HG03520 (cell line): ENCODE measurements around the gene IQCE.

Experiments used
- ATAC-seq: cut with Tn5 transposase; IDR thresholded peaks from one replicate; pipeline ENCODE4 v1.9.1; 2021; ENCODE audit warnings: mild to moderate bottlenecking, moderate library complexity; ENCODE audit not compliant: unreplicated experiment

IQCE gene

GRCh38 chr7:2641406-2642393 is 82.9 kb downstream of the IQCE start:
- no peak for ATAC-seq

DNA sequence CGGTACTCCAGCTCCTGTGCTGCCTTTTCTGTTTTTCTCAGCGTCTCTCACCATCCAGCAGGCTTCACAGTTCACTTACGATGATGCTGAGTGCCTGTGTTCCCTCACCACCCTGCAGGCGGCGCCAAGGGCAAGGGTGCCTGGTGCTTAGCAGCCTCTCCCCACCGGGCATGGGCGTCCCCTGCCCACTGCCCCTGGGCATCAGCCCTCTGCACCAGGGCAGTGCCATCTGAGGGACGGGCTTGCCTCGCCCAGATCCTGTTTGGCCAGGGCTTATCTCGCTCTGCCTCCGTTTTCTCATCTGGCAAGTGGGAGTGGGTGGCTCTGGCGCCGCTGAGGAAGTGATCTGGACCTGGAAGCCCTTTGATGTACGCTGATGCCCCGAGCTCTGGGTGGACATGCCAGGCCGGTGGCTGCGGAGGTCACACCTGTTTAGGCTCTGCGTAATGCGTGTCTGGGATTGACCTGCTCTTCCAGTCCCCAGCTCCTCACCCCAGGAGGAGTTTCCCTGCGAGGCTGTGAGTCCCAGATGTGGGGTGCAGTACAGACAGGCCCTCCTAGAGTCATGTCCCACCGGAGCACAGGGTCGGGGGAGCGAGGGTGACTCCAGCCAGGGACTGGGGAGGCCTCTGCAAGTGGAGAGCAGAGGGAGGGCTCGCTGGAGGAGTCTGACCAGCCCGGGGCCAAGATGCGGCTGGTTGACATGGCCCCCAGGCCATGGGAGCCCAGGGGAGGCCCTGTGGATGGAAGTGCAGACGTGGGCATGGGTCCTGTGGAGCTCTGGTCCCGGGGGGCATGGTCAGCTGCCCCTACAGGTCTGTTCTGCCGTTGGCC is 84.8 kb downstream of the IQCE start:
- ATAC-seq, result no peak

DNA sequence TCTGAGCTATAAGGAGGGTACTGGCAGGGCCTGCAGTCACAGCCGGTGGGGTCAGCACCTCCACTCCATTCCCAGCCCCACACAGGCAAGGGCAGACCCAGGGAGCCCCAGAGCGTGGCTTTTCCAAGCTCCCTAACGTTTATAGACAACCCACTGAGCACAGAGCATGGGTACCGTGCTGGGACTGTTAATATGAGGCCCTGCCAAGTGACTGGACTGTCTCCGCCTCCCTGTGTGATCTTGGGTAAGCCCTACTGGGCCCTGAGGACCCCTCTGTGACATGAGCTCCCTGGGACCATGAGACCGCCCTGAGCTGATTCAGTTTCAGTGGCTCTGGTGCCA is 85.4 kb downstream of the IQCE start:
- ATAC-seq, result no peak

DNA sequence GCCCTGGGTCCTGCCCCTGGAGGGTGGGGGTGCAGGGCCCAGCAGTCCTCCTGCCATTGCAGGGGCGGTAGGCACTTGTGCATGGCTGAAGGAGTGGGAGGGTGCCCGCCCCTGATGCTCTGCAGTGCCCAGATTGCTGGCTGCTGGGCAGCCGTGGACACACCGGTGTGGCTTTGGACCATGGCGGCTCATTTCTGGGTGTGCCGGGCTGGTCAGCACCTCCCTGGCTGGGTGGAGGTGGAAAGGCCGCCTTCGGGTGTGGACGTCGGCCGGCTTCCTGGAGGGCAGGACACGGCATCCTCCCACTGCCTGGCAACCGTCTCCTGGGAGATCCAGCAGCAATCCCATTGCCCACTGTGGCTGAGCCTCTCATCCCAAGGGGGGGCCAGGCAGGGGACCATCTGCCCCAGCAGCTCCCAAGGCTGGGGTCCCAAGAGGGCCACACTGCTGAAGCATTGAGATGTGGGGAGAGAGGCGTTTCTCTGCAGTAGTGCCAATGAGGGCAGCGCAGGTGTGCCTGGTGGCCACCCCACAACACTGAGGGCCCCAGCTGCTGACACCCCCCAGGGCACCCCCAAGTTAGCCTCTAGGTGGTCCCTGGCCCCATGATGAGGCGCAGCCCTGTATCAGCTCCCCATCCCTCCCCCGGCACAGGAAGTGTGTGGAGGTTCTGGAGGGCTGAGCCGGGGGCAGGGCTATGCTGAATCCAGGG is 85.9 kb downstream of the IQCE start:
- ATAC-seq, result no peak

DNA sequence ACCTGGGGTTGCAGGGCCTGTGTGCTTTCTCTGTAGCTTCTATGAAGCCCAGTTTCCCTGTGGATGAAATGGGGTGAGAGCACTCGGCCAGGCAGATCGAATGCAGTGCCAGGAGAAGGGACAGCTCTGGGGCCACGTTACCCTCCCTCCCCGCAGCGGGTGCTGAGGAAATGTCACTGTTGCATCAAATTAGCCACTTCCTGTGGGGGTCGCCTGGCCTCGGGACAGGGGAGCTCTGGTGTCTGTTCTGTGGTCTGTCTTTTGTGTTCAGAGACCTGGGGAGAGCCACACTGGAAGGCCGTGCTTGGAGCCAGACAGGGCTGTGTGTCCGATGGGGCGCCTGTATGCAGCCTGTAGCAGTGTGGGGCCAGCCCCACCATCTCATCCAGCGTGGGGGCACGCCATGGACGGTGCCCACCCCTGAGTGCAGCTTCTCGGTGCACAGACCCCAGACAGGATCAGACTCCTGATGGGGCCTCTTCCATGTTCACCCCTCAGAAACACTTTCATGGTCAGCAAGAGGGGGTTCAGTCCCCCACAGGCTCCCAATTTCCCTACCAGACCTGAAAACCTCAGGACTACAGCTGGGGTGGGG is 86.6 kb downstream of the IQCE start:
- ATAC-seq, result no peak

GRCh38 chr7:2646336-2646679 is 87.5 kb downstream of the IQCE start:
- ATAC-seq, result no peak

GRCh38 chr7:2646680-2647571 is 88.1 kb downstream of the IQCE start:
- no peak for ATAC-seq

GRCh38 chr7:2647594-2648172 is 88.9 kb downstream of the IQCE start:
- ATAC-seq, result no peak

DNA sequence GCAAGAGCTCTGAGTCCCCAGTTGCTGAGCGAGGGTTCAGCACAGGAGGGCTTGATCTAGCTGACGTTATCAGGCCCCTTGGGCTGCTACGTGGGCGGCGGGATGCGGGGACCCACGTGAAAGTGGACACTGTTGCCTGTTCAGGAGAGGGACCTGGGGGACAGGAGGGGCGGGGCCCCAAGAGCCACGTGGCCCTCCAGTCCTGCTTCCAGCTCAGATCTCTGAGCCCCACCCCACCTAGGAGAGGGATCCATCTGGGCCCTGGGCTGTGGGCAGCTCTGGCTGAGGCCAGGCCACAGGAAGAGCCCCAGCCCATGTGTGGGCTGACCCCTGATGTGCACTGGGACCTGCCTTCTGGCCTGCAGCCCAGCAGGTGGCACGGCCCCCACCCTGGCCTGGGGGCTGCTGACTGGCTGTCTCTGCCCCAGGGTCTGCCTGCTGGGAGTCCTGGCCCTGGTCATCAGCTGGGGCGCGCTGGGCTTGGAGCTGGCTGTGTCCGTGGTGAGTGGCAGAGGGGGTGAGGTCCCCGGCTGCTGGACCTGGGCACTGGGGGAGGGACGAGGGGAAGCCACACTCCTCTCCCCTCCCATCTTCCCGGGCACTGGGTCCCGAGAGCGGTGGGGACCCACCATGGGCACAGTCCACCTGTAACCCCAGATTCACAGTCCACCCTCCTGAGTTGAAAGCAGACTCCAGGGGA is 90.5 kb downstream of the IQCE start:
- ATAC-seq, result no peak

DNA sequence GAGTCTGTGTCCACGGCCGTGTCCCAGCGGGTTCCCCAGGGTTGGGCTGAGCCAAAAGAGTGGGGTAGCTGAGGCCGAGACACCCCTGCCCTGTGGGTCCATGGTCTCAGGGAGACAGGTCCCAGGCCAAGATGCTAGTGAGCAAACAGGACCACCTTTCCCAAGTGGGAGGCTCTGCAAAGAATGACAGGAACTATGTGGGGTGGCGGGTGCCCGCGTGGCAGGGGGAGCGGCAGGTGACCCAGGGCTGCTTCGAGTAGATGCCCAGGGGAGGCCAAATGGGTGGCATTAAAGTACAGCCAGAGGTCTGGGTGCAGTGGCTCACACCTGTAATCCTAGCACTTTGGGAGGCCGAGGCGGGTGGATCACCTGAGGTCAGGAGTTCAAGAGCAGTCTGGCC is 91.2 kb downstream of the IQCE start:
- ATAC-seq, result no peak

GRCh38 chr7:2650451-2650850 is 91.7 kb downstream of the IQCE start:
- no peak for ATAC-seq

DNA sequence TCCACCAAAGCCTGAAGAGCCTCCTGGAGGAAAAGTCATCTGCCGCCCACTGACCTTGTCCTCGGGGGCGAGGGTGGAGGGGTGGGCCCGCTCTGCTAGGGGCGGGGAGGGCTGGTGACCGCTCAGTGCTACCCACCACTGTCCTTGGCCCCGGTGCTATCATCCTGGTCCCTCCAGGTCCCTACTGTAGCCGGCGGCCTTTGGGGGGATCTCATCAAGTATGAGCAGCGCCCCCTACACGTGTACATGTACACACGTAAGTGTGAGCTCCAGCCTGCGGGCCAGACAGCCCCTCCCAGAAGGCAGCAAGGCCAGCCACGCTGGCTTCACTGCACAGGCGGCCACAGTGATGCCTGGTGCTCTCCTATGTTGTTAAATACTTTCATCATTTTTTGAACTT is 92.6 kb downstream of the IQCE start:
- no peak for ATAC-seq

- no peak for ATAC-seq
Measured at GRCh38 chr7:2651847-2652735, 93.3 kb downstream of the IQCE start.

GRCh38 chr7:2652736-2653060 is 93.9 kb downstream of the IQCE start:
- no peak for ATAC-seq

GRCh38 chr7:2654059-2654458 is 95.3 kb downstream of the IQCE start:
- ATAC-seq, result no peak

DNA sequence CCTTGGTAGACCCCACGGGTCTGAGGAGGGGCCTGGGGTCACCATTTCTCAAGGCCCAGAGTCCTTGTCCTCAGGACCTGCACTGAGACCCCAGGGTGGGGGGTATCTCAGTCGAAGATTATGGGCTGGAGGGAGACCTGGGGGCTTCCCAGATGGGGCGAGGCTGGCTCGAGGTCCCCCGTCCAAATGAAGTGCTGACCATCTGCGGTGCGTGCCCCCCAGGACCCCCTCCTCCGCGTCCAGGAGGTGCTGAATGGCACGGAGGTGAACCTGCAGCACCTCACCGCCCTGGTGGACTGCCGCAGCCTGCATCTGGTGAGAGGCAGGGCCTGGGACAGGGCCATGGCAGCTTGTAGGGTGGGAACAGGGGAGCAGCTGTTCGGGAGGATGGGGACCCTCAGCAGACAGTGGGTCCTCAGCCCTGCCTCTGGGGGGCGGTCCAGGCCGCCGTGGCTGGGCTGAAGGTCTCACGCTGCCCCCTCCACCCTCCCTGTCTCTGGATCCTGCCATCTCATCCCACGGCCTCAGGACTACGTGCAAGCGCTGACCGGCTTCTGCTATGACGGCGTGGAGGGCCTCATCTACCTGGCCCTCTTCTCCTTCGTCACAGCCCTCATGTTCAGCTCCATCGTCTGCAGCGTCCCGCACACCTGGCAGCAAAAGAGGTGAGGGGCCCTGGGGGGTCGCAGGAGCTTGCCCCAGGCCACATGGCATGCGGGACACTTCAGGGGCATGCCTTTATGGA is 97.3 kb downstream of the IQCE start:
- no peak for ATAC-seq

DNA sequence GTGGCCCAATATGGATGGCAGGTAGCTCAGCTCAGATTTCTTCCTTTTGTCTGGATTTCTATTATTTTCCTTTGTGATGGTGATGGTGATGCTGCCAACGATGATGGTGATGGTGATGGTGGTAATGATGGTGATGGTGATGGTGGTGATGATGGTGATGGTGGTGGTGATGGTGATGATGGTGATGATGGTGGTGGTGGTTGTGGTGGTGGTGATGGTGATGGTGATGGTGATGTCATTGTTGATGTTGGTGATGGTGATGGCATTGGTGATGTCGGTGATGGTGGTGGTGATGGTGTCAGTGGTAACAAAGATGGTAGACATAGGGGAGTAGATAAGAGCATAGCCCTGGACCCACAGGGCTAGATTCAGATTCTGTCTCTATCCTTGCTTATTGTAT is 98.4 kb downstream of the IQCE start:
- no peak for ATAC-seq
